H1 (cell line): Measurements from ENCODE around the gene TMUB1. TPM values are rescaled to one million over a fixed set of nuclear protein-coding genes. Genes with fewer than 3 reads are reported as not detected.

ENCODE experiments used
- CTCF ChIA-PET: fragments of 300-600 bp; sonication (Branson Sonifier 250); formaldehyde crosslinking; loops from one replicate; lab custom pipeline; 2021; ENCODE audit not compliant: partially characterized antibody; lab: Charles Lee
- POLR2A ChIA-PET: fragments of 300-600 bp; sonication (Branson Sonifier 250); formaldehyde crosslinking; loops from one replicate; lab custom pipeline; 2021; ENCODE audit warnings: inconsistent platforms; ENCODE audit not compliant: partially characterized antibody; lab: Charles Lee
- DNase-seq, 2 experiments: peaks; one replicate each; pipeline versions ENCODE4 v3.0.0 to v3.0.0-alpha.2; 2010 to 2022; ENCODE audit warnings: low spot score in 2 of 2, low read depth in 1 of 2, mixed read lengths in 1 of 2
- FAIRE-seq: peaks from 2 replicates; lab custom pipeline; 2011; peaks lifted over from hg19 to GRCh38; lab: Jason Lieb, UNC
- H2AFZ ChIP-seq: 2 replicates; pipeline ENCODE4 v1.8.1; 2012; ENCODE audit warnings: low read length, inconsistent platforms
- H2AK5ac ChIP-seq: 2 replicates; pipeline ENCODE4 v1.6.1; 2013; ENCODE audit warnings: low read depth, low read length
- H2BK120ac ChIP-seq: replicated peaks from 2 replicates; pipeline ENCODE3; 2013; ENCODE audit warnings: low read depth, low read length, inconsistent platforms
- H2BK12ac ChIP-seq: 2 replicates; pipeline ENCODE4 v1.6.1; 2013; ENCODE audit warnings: low read depth, low read length
- H2BK15ac ChIP-seq: 2 replicates; pipeline ENCODE4 v1.6.1; 2013; ENCODE audit warnings: low read length
- H2BK20ac ChIP-seq: 2 replicates; pipeline ENCODE4 v1.6.1; 2013; ENCODE audit warnings: low read length
- H2BK5ac ChIP-seq: 2 replicates; pipeline ENCODE4 v1.6.1; 2013; ENCODE audit warnings: low read depth, low read length
- H3K14ac ChIP-seq: 2 replicates; pipeline ENCODE4 v1.6.1; 2013; ENCODE audit warnings: inconsistent platforms; ENCODE audit not compliant: insufficient read length
- H3K18ac ChIP-seq: 2 replicates; pipeline ENCODE4 v1.6.1; 2013; ENCODE audit warnings: low read length; ENCODE audit errors: extremely low read depth
- H3K23ac ChIP-seq: 2 replicates; pipeline ENCODE4 v1.6.1; 2013; ENCODE audit warnings: inconsistent platforms; ENCODE audit not compliant: insufficient read length
- H3K23me2 ChIP-seq: 2 replicates; pipeline ENCODE4 v1.6.1; 2013; ENCODE audit warnings: low read depth, low read length
- H3K27ac ChIP-seq: 2 replicates; pipeline ENCODE4 v1.6.1; 2011; ENCODE audit warnings: low read depth, low read length, inconsistent platforms
- H3K27me3 ChIP-seq, 4 experiments: replicated peaks in 1 of 4; 1 replicate in 1 of 4; 2 replicates in 3 of 4; pipeline versions ENCODE4 v1.6.1 to v1.8.1; 2011 to 2013; ENCODE audit warnings: low read length in 3 of 4, mild to moderate bottlenecking in 3 of 4, inconsistent platforms in 2 of 4, mixed read lengths in 2 of 4, moderate library complexity in 1 of 4; ENCODE audit not compliant: control insufficient read depth in 3 of 4, insufficient read depth in 3 of 4; ENCODE audit errors: extremely low read depth in 1 of 4
- H3K36me3 ChIP-seq, 4 experiments: 2 replicates each; pipeline versions ENCODE4 v1.6.1 to v1.8.1; 2011 to 2013; ENCODE audit warnings: mild to moderate bottlenecking in 4 of 4, low read length in 3 of 4, moderate library complexity in 2 of 4, control low read depth in 1 of 4, inconsistent platforms in 1 of 4; ENCODE audit not compliant: insufficient read depth in 4 of 4, control insufficient read depth in 2 of 4
- H3K4ac ChIP-seq: replicated peaks from 2 replicates; pipeline ENCODE3; 2013; ENCODE audit warnings: low read length, low read depth, mixed read lengths, inconsistent platforms; ENCODE audit not compliant: insufficient read length
- H3K4me1 ChIP-seq, 4 experiments: replicated peaks in 1 of 4; 1 replicate in 1 of 4; 2 replicates in 3 of 4; pipeline versions ENCODE4 v1.6.1 to v1.8.1; 2011 to 2013; ENCODE audit warnings: low read length in 3 of 4, inconsistent platforms in 2 of 4, mixed read lengths in 1 of 4; ENCODE audit not compliant: insufficient read depth in 4 of 4, control insufficient read depth in 3 of 4
- H3K4me2 ChIP-seq, 2 experiments: 2 replicates each; pipeline versions ENCODE4 v1.6.1 to v1.8.1; 2011 to 2013; ENCODE audit warnings: low read depth in 2 of 2, low read length in 2 of 2, control low read depth in 1 of 2, inconsistent platforms in 1 of 2, mild to moderate bottlenecking in 1 of 2; ENCODE audit not compliant: insufficient read depth in 1 of 2
- H3K4me3 ChIP-seq, 4 experiments: fragments of 200-600, 300-600 bp in 1 of 4; sonication (generic), shearing (Covaris generic), sonication (Bioruptor Twin) in 1 of 4; 2 replicates each; pipeline versions ENCODE4 v1.5.1 to v1.8.1; 2011 to 2016; ENCODE audit warnings: low read length in 4 of 4, low read depth in 3 of 4, control low read depth in 2 of 4, inconsistent platforms in 2 of 4, mild to moderate bottlenecking in 2 of 4, mixed read lengths in 1 of 4, moderate library complexity in 1 of 4; ENCODE audit not compliant: insufficient read depth in 2 of 4; ENCODE audit errors: extremely low read depth in 1 of 4
- H3K56ac ChIP-seq: replicated peaks from 2 replicates; pipeline ENCODE3; 2013; ENCODE audit warnings: low read depth, mild to moderate bottlenecking, mixed read lengths, low read length, inconsistent platforms; ENCODE audit not compliant: insufficient read length
- H3K79me1 ChIP-seq: 2 replicates; pipeline ENCODE4 v1.6.1; 2013; ENCODE audit warnings: low read depth, low read length, control low read depth
- H3K79me2 ChIP-seq, 2 experiments: 2 replicates each; pipeline versions ENCODE4 v1.6.1 to v1.8.1; 2012 to 2013; ENCODE audit warnings: low read length in 2 of 2, mild to moderate bottlenecking in 2 of 2, inconsistent platforms in 1 of 2; ENCODE audit not compliant: insufficient read depth in 2 of 2, control insufficient read depth in 1 of 2
- H3K9ac ChIP-seq, 4 experiments: replicated peaks in 1 of 4; 1 replicate in 1 of 4; 2 replicates in 3 of 4; pipeline versions ENCODE4 v1.6.1 to v1.8.1; 2011 to 2013; ENCODE audit warnings: low read depth in 3 of 4, low read length in 3 of 4, control low read depth in 2 of 4, mild to moderate bottlenecking in 2 of 4, moderate library complexity in 2 of 4, inconsistent platforms in 1 of 4; ENCODE audit errors: extremely low read depth in 1 of 4
- H3K9me3 ChIP-seq, 2 experiments: 2 replicates each; pipeline versions ENCODE4 v1.6.1 to v1.8.1; 2012 to 2013; ENCODE audit warnings: mild to moderate bottlenecking in 2 of 2, moderate library complexity in 2 of 2, control low read depth in 1 of 2, inconsistent platforms in 1 of 2, low read depth in 1 of 2, low read length in 1 of 2, mixed read lengths in 1 of 2; ENCODE audit not compliant: insufficient read depth in 2 of 2
- H4K20me1 ChIP-seq, 2 experiments: replicated peaks in 1 of 2; 2 replicates each; pipeline versions ENCODE3 to v1.8.1; 2011 to 2013; ENCODE audit warnings: inconsistent platforms in 2 of 2, low read length in 2 of 2, mild to moderate bottlenecking in 1 of 2; ENCODE audit not compliant: insufficient read depth in 2 of 2, control insufficient read depth in 1 of 2
- H4K5ac ChIP-seq: 2 replicates; pipeline ENCODE4 v1.6.1; 2013; ENCODE audit warnings: low read length, low read depth, mixed read lengths, inconsistent platforms; ENCODE audit not compliant: insufficient read length
- H4K8ac ChIP-seq: 2 replicates; pipeline ENCODE4 v1.8.0; 2013; ENCODE audit warnings: mild to moderate bottlenecking, moderate library complexity, low read length, inconsistent platforms; ENCODE audit not compliant: insufficient read depth; ENCODE audit errors: extremely low read depth
- H4K91ac ChIP-seq: replicated peaks from 2 replicates; pipeline ENCODE3; 2013; ENCODE audit warnings: low read length, mixed read lengths, inconsistent platforms; ENCODE audit not compliant: insufficient read length
- ASH2L ChIP-seq: fragments of 200-600, 300-600 bp; sonication (generic); IDR thresholded peaks from one replicate; pipeline ENCODE4 v1.7.1; 2017; ENCODE audit warnings: low read length
- CBX8 ChIP-seq: fragments of 300-800, 300-1000 bp; sonication (generic); IDR thresholded peaks from 2 replicates; pipeline ENCODE4 v1.7.1; 2016; ENCODE audit warnings: low read depth, low read length, borderline replicate concordance
- CHD2 ChIP-seq: IDR thresholded peaks from 2 replicates; pipeline ENCODE4 v1.6.1; 2012; ENCODE audit warnings: low read length, improper control_type of control experiment
- CREB1 ChIP-seq: IDR thresholded peaks from 2 replicates; pipeline ENCODE4 v1.6.1; 2012; ENCODE audit warnings: inconsistent platforms
- EP300 ChIP-seq, 2 experiments: IDR thresholded peaks; 1 replicate in 1 of 2; 2 replicates in 1 of 2; pipeline ENCODE4 v1.6.1; 2011 to 2012; ENCODE audit warnings: low read depth in 2 of 2, low read length in 2 of 2, mild to moderate bottlenecking in 2 of 2, borderline replicate concordance in 1 of 2, inconsistent platforms in 1 of 2, moderate library complexity in 1 of 2
- EZH2 ChIP-seq: fragments of 200-600 bp; sonication (generic); IDR thresholded peaks from 2 replicates; pipeline ENCODE4 v1.7.1; 2012; ENCODE audit warnings: low read depth, mild to moderate bottlenecking, moderate library complexity, low read length, inconsistent platforms; ENCODE audit not compliant: severe bottlenecking
- KDM4A ChIP-seq: IDR thresholded peaks from one replicate; pipeline ENCODE4 v1.7.1; 2012; ENCODE audit warnings: low read depth, mild to moderate bottlenecking, moderate library complexity, low read length, inconsistent platforms; ENCODE audit not compliant: severe bottlenecking
- NANOG ChIP-seq: IDR thresholded peaks from 2 replicates; pipeline ENCODE4 v1.6.1; 2011; ENCODE audit warnings: low read length, low read depth, mild to moderate bottlenecking, inconsistent platforms; ENCODE audit not compliant: insufficient read depth, poor library complexity, severe bottlenecking
- POLR2A ChIP-seq, 2 experiments: IDR thresholded peaks; 1 replicate in 1 of 2; 2 replicates in 1 of 2; pipeline ENCODE4 v1.6.1; 2011; ENCODE audit warnings: low read depth in 2 of 2, low read length in 2 of 2, mild to moderate bottlenecking in 2 of 2; ENCODE audit errors: control extremely low read depth in 1 of 2
- RBBP5 ChIP-seq: IDR thresholded peaks from 2 replicates; pipeline ENCODE4 v1.7.1; 2012; ENCODE audit warnings: low read depth, mild to moderate bottlenecking, inconsistent platforms, low read length, moderate library complexity, borderline replicate concordance
- SIRT6 ChIP-seq: IDR thresholded peaks from one replicate; pipeline ENCODE4 v1.7.1; 2012; ENCODE audit warnings: low read length, inconsistent platforms
- TCF12 ChIP-seq: IDR thresholded peaks from 2 replicates; pipeline ENCODE4 v1.6.1; 2011; ENCODE audit warnings: low read depth, mild to moderate bottlenecking, low read length
- YY1 ChIP-seq: IDR thresholded peaks from 2 replicates; pipeline ENCODE4 v1.6.1; 2011; ENCODE audit warnings: low read depth, mild to moderate bottlenecking, low read length
- WGBS, 2 experiments: shearing (Covaris generic) in 1 of 2; methylation state at CpG; one replicate each; pipeline versions ENCODE4 v1.1.6 to v1.1.7; 2013 to 2015; ENCODE audit warnings: low lambda C conversion rate in 2 of 2, mixed read lengths in 2 of 2, inconsistent platforms in 1 of 2, low coverage in 1 of 2, missing lambda C conversion rate in 1 of 2; ENCODE audit not compliant: insufficient replicate concordance in 2 of 2, insufficient coverage in 1 of 2, insufficient read length in 1 of 2; ENCODE audit errors: extremely low coverage in 1 of 2, missing lambda C conversion rate in 1 of 2; 5-methylcytosine and 5-hydroxymethylcytosine counted together
- polyA plus RNA-seq, 7 experiments: library from polyadenylated mRNA; depleted of rRNA in 3 of 7; stranded (reverse) in 5 of 7; unstranded in 2 of 7; fragments of >200 nt in 5 of 7; fragments of 200-250 nt in 2 of 7; gene quantifications; 1 replicate in 5 of 7; 2 replicates in 1 of 7; 4 replicates in 1 of 7; pipeline versions ENCODE4 v1.2.1 to v1.2.3, GENCODE V29; 2011 to 2013; ENCODE audit warnings: missing spikeins in 2 of 7, mixed read lengths in 2 of 7
- total RNA-seq: library from RNA; stranded (reverse); fragmentation: NEBNext Ultra II Directional; extraction: Animal tissue kit (Norgen Biotek cat#: 25700); gene quantifications from 2 replicates; pipeline ENCODE4 v1.2.1, GENCODE V29; 2021

The TMUB1 gene
- total and polyA plus RNA-seq, 2 of the 8 experiments (the other 6 are each of a cell fraction or from before 2014, with no cell fraction given), result 41.4 to 56.2 TPM

DNA sequence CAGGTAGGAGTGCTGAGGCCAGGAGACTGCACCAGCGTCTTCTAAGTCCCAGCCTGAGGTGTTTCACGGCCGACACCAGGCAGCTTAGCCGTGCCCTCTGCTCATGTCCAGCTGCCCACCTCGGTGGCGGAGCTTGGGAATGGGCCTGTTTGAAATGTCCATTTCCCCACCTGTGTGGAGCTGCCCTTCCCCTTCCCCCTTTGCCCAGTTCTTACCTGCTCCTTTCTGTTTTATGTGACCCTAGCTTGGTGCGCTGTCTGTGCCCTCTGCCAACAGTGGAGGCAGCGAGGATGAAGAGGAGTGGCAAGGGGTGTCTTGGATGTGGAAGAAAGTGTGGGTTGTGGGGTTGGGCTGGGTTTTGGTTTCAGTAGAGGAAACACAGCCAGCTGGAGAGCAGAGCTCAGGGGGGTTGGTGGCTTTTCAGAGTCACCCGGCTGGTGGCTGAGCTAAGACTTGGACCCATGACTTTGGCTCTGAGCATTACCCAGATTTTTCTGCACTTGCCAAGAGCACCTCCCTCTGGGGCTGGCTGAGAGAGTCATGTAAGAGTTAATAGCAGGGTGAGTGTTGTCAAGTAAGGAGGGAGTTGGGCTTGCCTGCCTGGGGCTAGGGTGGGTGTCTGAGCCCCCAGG lies 46.8 kb upstream of the TMUB1 start:
- Histone ChIP-seq H3K14ac (no peak overlapping the region), H3K9ac (no peak overlapping the region), H3K4me3 (no peak overlapping the region), H3K4me1 (peaks cover 0 to 11% (median 6%) of the 10 kb centered on the region in 4 experiments; a peak in 6 of 7 replicates), H2AK5ac (no peak overlapping the region), H3K56ac (no peak overlapping the region), H4K20me1 (peaks cover 6 to 22% of the 10 kb centered on the region in 2 experiments), H3K4me2 (no peak overlapping the region), H4K8ac (no peak overlapping the region; the same call in 1 of the 2 replicates), H3K18ac (no peak overlapping the region), H2BK5ac (no peak overlapping the region), H3K79me2 (no peaks in the 10 kb centered on the region), H4K91ac (no peak overlapping the region), H3K27ac (no peak overlapping the region), H2BK15ac (no peak overlapping the region), H3K36me3 (peaks cover 0 to 10% (median 5%) of the 10 kb centered on the region in 4 experiments; a peak in 5 of 8 replicates), H4K5ac (no peak overlapping the region), H2BK120ac (no peak overlapping the region), H3K23ac (no peak overlapping the region), H3K9me3 (no peaks in the 10 kb centered on the region), H3K23me2 (peaks cover 5% of the 10 kb centered on the region; the same call in 1 of the 2 replicates), H3K4ac (no peak overlapping the region), H2BK12ac (no peak overlapping the region), H2AFZ (no peak overlapping the region), H2BK20ac (no peak overlapping the region), H3K79me1 (no peaks in the 10 kb centered on the region), H3K27me3 (peaks cover 0 to 6% (median 1%) of the 10 kb centered on the region in 4 experiments; a peak in 4 of 7 replicates)
- 98% methylated on average over 8 of the region's 9 CpGs; no CpG with 5 or more reads in 1 of the 2 experiments for WGBS, 2 experiments
- POLR2A ChIA-PET, result interaction anchor here (0.7 to 0.9 kb wide), 2 partner anchors 9 to 112 kb away, joined by 3 read pairs; no protein-coding TSS in a partner anchor
- CTCF ChIA-PET, result interaction anchor here (0.6 to 11.7 kb wide), 13 partner anchors 11 to 177 kb away, joined by 3 to 197 read pairs (median 3); no protein-coding TSS in a partner anchor
- no peak for DNase-seq
- no peak for FAIRE-seq
- TF ChIP-seq KDM4A (no peak), RBBP5 (no peak), TCF12 (no peak), ASH2L (no peak), EZH2 (no peak), CREB1 (no peak), EP300 (IDR thresholded peaks at IDR 0.05; ENCODE audit: borderline replicate concordance in 1 of 2, low read depth in 2 of 2, low read length in 2 of 2) (no peak), SIRT6 (no peak), NANOG (no peak), CBX8 (no peak), YY1 (no peak), CHD2 (no peak), POLR2A (IDR thresholded peaks at IDR 0.05; ENCODE audit: control extremely low read depth in 1 of 2, low read depth in 2 of 2, low read length in 2 of 2) (no peak)
